Activated CD4-positive, alpha-beta T cell treated with anti-CD3 and anti-CD28 coated beads, Interleukin-2, amount 50 U/mL, for 1 hour (primary cell): ENCODE results near the gene CTTNBP2NL.
"Not testable (repeated sequence)": the region's sequence is repeated elsewhere in the genome, so short reads cannot be mapped to it uniquely, and the experiment has no call there.

Experiments used
- DNase-seq: peaks from one replicate; pipeline ENCODE4 v3.0.0-alpha.2; 2020

CTTNBP2NL gene

GRCh38 chr1:112431038-112431437 is 35.0 kb downstream of the CTTNBP2NL start:
- DNase-seq, result no peak

GRCh38 chr1:112435448-112435847 is 39.4 kb downstream of the CTTNBP2NL start:
- DNase-seq, result no peak

- no peak for DNase-seq
Observed at GRCh38 chr1:112436384-112437156, 40.6 kb downstream of the CTTNBP2NL start.

GRCh38 chr1:112438156-112438555 is 42.1 kb downstream of the CTTNBP2NL start:
- not testable (repeated sequence) for DNase-seq

- no peak for DNase-seq
Observed at GRCh38 chr1:112439592-112439991, 43.6 kb downstream of the CTTNBP2NL start.

GRCh38 chr1:112440574-112440973 is 44.6 kb downstream of the CTTNBP2NL start:
- no peak for DNase-seq

GRCh38 chr1:112444269-112444668 is 48.3 kb downstream of the CTTNBP2NL start:
- no peak for DNase-seq

GRCh38 chr1:112445596-112445995 is 49.6 kb downstream of the CTTNBP2NL start:
- DNase-seq, result no peak

- no peak for DNase-seq
Observed at GRCh38 chr1:112446411-112446810, 50.4 kb downstream of the CTTNBP2NL start.

- no peak for DNase-seq
Observed at GRCh38 chr1:112448904-112449629, 53.1 kb downstream of the CTTNBP2NL start.

- DNase-seq, result no peak
Observed at GRCh38 chr1:112449630-112449983, 53.6 kb downstream of the CTTNBP2NL start.

GRCh38 chr1:112450773-112451172 is 54.8 kb downstream of the CTTNBP2NL start:
- DNase-seq, result no peak

- not testable (repeated sequence) for DNase-seq
Observed at GRCh38 chr1:112451301-112451700, 55.3 kb downstream of the CTTNBP2NL start.

GRCh38 chr1:112453876-112454275 is 57.9 kb downstream of the CTTNBP2NL start:
- DNase-seq, result no peak

GRCh38 chr1:112454316-112454715 is 58.3 kb downstream of the CTTNBP2NL start:
- no peak for DNase-seq

GRCh38 chr1:112457241-112457640 is 61.2 kb downstream of the CTTNBP2NL start:
- no peak for DNase-seq

GRCh38 chr1:112457955-112458354 is 61.9 kb downstream of the CTTNBP2NL start:
- no peak for DNase-seq

- no peak for DNase-seq
Observed at GRCh38 chr1:112458756-112459155, 62.7 kb downstream of the CTTNBP2NL start.

- DNase-seq, result no peak
Observed at GRCh38 chr1:112460615-112461014, 64.6 kb downstream of the CTTNBP2NL start.

- no peak for DNase-seq
Observed at GRCh38 chr1:112461200-112461871, 65.3 kb downstream of the CTTNBP2NL start.

GRCh38 chr1:112462953-112463279 is 66.9 kb downstream of the CTTNBP2NL start:
- no peak for DNase-seq

- DNase-seq, result no peak
Observed at GRCh38 chr1:112464501-112464900, 68.5 kb downstream of the CTTNBP2NL start.

GRCh38 chr1:112465122-112465521 is 69.1 kb downstream of the CTTNBP2NL start:
- DNase-seq, result no peak

- DNase-seq, result peak; percentile 83
Observed at GRCh38 chr1:112466078-112466660, 70.2 kb downstream of the CTTNBP2NL start.
